ENCODE measurements around the gene ILDR1.
A peak's percentile ranks its signal among the peaks of the same experiment; 100 is the strongest.

The ILDR1 gene

DNA sequence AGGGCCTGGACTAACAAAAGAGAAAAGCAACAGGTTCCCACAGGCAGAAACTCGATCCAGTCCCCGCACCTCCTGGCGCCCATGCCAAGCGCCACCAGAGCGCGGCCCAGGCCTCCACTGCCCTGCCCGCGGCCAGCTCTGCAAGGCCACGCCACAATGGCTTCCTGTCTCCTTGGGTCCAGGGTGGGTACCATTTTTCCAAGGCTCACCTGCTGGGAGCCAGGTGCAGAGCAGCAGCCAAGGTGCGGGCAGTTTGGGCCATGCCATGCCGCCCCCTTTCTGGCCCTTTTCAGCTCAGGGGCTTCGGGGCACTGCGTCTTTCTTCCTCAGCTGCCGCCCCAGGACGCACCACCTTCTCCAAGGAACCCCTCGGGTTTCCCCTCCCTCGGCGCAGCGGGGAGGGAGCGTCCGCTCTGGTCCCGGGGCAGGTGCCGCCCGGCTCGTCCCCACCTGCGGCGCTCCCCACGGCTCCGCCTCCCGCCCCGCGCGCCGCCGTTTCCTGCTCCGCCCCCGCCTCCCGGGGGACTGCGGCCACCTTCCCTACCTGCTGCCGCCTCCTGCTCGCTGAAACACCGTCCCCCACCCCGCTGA, at the start of gene ILDR1:
ILDR1 (minus strand) TSS at position 437 of the 591 bp plus-strand sequence; CDS start at position 267, 170 bp downstream.
- ChIA-PET CTCF (interaction anchor here (1.0 to 3.5 kb wide), 5 partner anchors 11 to 475 kb away, joined by 3 to 29 read pairs (median 6); partner anchors contain the start of gene POLQ), POLR2A (no interaction called here)
- DNase-seq (ENCODE audit: extremely low spot score) = peak; percentile 72
- no peak for TF ChIP-seq CTCF (IDR thresholded peaks at IDR 0.05; ENCODE audit: control extremely low read depth, extremely low read depth, low read depth, missing control alignments)

DNA sequence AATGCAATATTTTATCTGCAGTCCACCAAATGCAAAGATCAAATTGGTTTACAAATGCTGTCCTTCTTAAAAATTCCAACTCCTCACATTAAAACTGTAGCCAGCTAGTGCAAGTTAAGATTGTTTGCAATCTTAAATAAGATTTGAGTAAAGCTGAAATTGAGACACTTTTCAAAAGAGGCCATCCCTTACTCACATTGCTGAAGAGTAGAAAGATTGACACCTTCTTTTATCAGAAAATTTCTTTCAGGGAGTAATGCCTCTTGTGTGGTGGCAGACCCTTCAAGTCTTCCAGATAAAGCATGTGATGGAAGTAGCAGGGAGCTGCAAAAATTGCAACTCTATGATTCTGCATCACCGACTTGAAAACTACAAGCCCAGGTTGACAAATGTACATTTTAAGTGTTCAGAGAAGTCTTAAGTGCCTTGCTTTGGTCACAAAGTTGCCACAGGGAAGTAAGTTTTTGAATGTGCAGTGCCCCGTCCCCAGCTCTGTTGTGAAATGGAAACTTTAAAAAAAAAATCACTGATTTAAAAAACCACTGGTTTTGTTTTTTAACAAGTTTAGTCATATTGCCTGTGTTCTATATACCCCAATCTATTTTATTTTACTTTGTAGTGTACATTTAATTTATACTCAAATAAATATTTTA, 45.7 kb upstream of the ILDR1 start:
- ChIA-PET POLR2A (no interaction called here), CTCF (interaction anchor here (0.9 to 6.1 kb wide), 5 partner anchors 8 to 71 kb away, joined by 3 to 45 read pairs (median 3); no protein-coding TSS in a partner anchor)
- no peak for DNase-seq (ENCODE audit: extremely low spot score)
- no peak for TF ChIP-seq CTCF (IDR thresholded peaks at IDR 0.05; ENCODE audit: control extremely low read depth, extremely low read depth, low read depth, missing control alignments)

GRCh38 chr3:122067214-122067550, 45.1 kb upstream of the ILDR1 start:
- no peak for DNase-seq (ENCODE audit: extremely low spot score)
- no peak for TF ChIP-seq CTCF (IDR thresholded peaks at IDR 0.05; ENCODE audit: control extremely low read depth, extremely low read depth, low read depth, missing control alignments)

DNA sequence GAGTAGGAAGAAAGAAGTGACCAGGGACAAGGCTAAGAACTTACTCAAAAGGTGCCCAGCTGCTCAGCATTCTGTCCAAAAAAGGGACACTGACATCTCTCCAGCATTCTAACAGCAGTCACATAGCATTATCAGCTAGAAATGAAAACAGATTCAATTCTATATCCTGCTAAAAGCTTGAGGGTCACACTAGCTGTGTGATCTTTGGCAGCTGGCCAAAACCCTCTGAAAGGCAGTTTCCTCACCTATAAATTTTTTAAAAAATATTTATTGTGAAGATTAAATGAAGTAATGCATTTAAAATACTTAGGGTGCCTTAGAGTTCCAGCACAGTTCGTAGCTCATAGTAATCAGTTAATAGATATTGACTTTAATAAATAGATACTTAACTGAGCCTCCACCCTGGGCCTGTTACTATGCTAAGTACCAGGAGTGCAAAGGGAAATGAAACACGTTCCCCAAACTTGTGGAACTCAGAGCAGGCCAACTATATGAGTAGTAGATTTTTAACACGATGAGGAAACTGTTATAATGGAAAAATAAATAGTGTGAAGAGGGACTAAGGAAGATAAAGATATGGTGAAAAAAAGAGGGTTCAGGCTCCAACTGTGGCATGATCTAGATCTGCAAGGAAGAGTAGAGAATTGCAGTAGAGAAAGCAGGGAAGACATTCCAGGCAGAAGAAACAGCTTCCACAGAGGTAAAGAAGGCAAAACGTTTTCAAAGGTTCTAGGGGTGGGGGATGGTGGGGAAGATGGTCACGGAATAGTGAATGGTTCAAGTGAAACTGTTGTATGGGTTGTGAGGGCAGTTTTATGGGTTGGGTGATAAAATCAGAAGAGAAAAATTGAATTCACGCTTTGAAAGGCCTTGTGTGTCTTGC, 44.5 kb upstream of the ILDR1 start:
- DNase-seq (ENCODE audit: extremely low spot score) = no peak
- POLR2A ChIA-PET = interaction anchor here (0.6 to 1.1 kb wide), 2 partner anchors 26 to 44 kb away, joined by 3 read pairs; no protein-coding TSS in a partner anchor
- TF ChIP-seq CTCF (IDR thresholded peaks at IDR 0.05; ENCODE audit: control extremely low read depth, extremely low read depth, low read depth, missing control alignments) = no peak
- CTCF ChIA-PET = interaction anchor here (1.0 to 6.1 kb wide), 9 partner anchors 10 to 233 kb away, joined by 3 to 45 read pairs (median 6); no protein-coding TSS in a partner anchor

More at GRCh38 chr3:122067214-122067550, 45.1 kb upstream of the ILDR1 start:
- ChIA-PET CTCF (interaction anchor here (0.9 to 6.1 kb wide), 6 partner anchors 9 to 70 kb away, joined by 3 to 45 read pairs (median 3); no protein-coding TSS in a partner anchor), POLR2A (no interaction called here)

DNA sequence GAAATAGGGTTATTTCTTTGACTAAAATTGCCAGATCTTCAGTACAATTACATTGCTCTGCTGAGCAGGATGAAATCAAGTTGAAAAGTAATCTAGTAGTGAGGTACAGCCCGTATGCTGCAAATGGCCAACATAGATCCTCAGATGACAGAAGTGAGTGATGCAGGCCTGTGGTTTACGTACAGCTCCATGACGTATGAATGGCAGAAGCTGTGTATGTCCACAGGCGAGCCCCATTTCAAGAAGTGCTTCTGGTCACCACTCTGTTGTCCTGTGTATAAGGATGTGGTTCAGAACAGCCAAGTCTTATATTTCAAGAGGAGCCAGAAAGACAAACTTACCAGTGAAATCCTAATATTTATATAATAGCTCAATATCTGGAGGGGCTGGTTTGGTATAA, 42.3 kb upstream of the ILDR1 start:
- ChIA-PET POLR2A (no interaction called here), CTCF (interaction anchor here (1.1 to 6.1 kb wide), 13 partner anchors 9 to 236 kb away, joined by 3 to 45 read pairs (median 6); partner anchors contain the start of gene CD86)
- TF ChIP-seq CTCF (IDR thresholded peaks at IDR 0.05; ENCODE audit: control extremely low read depth, extremely low read depth, low read depth, missing control alignments) = no peak
- DNase-seq (ENCODE audit: extremely low spot score) = no peak

DNA sequence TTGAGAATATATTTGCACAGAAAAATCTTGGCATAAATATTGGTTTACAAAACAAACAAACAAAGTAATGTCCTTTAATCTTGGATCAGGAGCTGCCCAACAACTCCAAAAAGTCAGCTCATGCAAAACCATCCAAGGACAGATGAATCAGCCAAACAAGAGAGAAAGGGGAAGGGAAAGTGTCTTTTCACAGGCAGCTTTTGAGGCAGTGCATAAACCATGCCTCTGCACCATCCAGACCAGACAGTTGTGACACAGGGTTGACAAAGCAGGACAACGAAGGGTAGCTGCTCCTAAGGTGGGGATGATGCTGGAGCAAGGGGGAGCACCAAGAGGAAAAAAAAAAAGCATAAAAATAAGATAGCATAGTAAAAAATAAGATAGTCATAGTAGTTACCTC, 41.9 kb upstream of the ILDR1 start:
- TF ChIP-seq CTCF (IDR thresholded peaks at IDR 0.05; ENCODE audit: control extremely low read depth, extremely low read depth, low read depth, missing control alignments) = no peak
- CTCF ChIA-PET = interaction anchor here (1.1 to 6.1 kb wide), 9 partner anchors 9 to 236 kb away, joined by 3 to 45 read pairs (median 6); partner anchors contain the start of gene CD86
- no peak for DNase-seq (ENCODE audit: extremely low spot score)
- POLR2A ChIA-PET = no interaction called here

Data from GM10248 (cell line).